Adrenal gland (tissue), 12 donors: ENCODE results near the gene TLE3. TPM values are rescaled to one million over a fixed set of nuclear protein-coding genes. Genes with fewer than 3 reads are reported as not detected.

Experiments
- DNase-seq, 7 donors: peaks; one replicate each; pipeline ENCODE4 v3.0.0-alpha.2; 2019 to 2020
- H3K27ac ChIP-seq, 5 donors: fragments of 200-600 bp; sonication (generic) in 4 of 5; 1 replicate in 3 of 5; 2 replicates in 2 of 5; pipeline versions ENCODE4 v1.5.1 to v1.8.0; 2016 to 2020; ENCODE audit warnings: mild to moderate bottlenecking in 1 of 5
- H3K27me3 ChIP-seq: fragments of 200-600 bp; 2 replicates; pipeline ENCODE4 v1.8.0; 2021
- H3K36me3 ChIP-seq, 2 donors: fragments of 200-600 bp; replicated peaks in 1 of 2; 1 replicate in 1 of 2; 2 replicates in 1 of 2; pipeline versions ENCODE4 v1.5.1 to v1.8.0; 2018 to 2022
- H3K4me1 ChIP-seq, 2 donors: fragments of 200-600 bp; replicated peaks in 1 of 2; 1 replicate in 1 of 2; 2 replicates in 1 of 2; pipeline versions ENCODE4 v1.5.1 to v1.8.0; 2018 to 2021
- H3K4me3 ChIP-seq, 4 donors: fragments of 200-600 bp; sonication (generic) in 3 of 4; one replicate each; pipeline ENCODE4 v1.5.1; 2016 to 2018
- H3K9me3 ChIP-seq, 3 donors: fragments of 200-600 bp; sonication (generic) in 1 of 3; replicated peaks in 1 of 3; 1 replicate in 2 of 3; 2 replicates in 1 of 3; pipeline versions ENCODE4 v1.5.1 to v1.8.0; 2016 to 2021
- CTCF ChIP-seq, 6 experiments: fragments of 450-650 bp in 4 of 6; fragments of 200-600 bp in 2 of 6; sonication (generic) in 1 of 6; IDR thresholded peaks; 1 replicate in 5 of 6; 2 replicates in 1 of 6; pipeline versions ENCODE4 v1.5.1 to v1.8.0; 2016 to 2021; ENCODE audit warnings: antibody characterized with exemption in 6 of 6, mild to moderate bottlenecking in 2 of 6, moderate library complexity in 1 of 6
- POLR2A ChIP-seq, 2 donors: fragments of 450-650 bp; IDR thresholded peaks; one replicate each; pipeline ENCODE4 v1.6.1; 2017; ENCODE audit warnings: antibody characterized with exemption in 2 of 2, mild to moderate bottlenecking in 2 of 2, moderate library complexity in 1 of 2
- WGBS, 4 donors: extraction: QIAGEN DNeasy Blood & Tissue Kit in 2 of 4; methylation state at CpG; one replicate each; pipeline versions ENCODE4 v1.1.5 to v1.1.7; 2013 to 2017; 5-methylcytosine and 5-hydroxymethylcytosine counted together
- intact Hi-C, 2 donors: fragments of 100-400 bp; cut with DNase I; formaldehyde crosslinking; loops; one replicate each; pipeline versions ENCODE4 v1.14.1 to v1.15.0; 2022 to 2023
- polyA plus RNA-seq, 3 donors: library from polyadenylated mRNA; stranded (reverse); fragments of 200-250 nt in 2 of 3; fragments of 350-450 nt in 1 of 3; fragmentation: Illumina TruSeq in 1 of 3; extraction: RNeasy Lipid Tissue Mini Kit (QIAGEN cat#74804) in 1 of 3; gene quantifications; one replicate each; pipeline ENCODE4 v1.2.3, GENCODE V29; 2013 to 2014
- total RNA-seq, 9 donors: library from RNA; depleted of rRNA in 4 of 9; stranded (reverse); fragments of >200 nt in 4 of 9; fragments of 120-200 nt in 1 of 9; fragmentation: NEBNext Ultra II Directional in 1 of 9; extraction: Animal tissue kit (Norgen Biotek cat#: 25700) in 1 of 9; gene quantifications; one replicate each; pipeline versions ENCODE4 v1.1.0 to v1.2.4, GENCODE V29; 2013 to 2023
- donor health status: healthy with polysubstance abuse.
- donor health status: Bipolar disorder and iron deficiency.
- donor health status: DM: yes; HTN: yes; CAD: no.
- donor health status: DM: no; HTN: no; CAD: no.
- donor health status: DM: no; HTN: no; CAD: no.
- donor health status: DM: yes; HTN: yes; CAD: no.

TLE3 gene
- total and polyA plus RNA-seq, 12 donors, result 1.6 to 73.3 (median 28.1) TPM

- WGBS, 4 donors, result 69 to 86% (median 76%) methylated on average over 7 to 8 of the region's 8 CpGs
- no peaks in the 10 kb centered on the region for H3K27me3 ChIP-seq
- peaks cover 0 to 6% of the 10 kb centered on the region in 2 donors for H3K36me3 ChIP-seq
- no peak for DNase-seq
- peak overlapping the region in 1 of 4 donors; percentile 93 for H3K4me3 ChIP-seq
- H3K9me3 ChIP-seq, result no peaks in the 10 kb centered on the region
- TF ChIP-seq CTCF (IDR thresholded peaks at IDR 0.05) (no peak), POLR2A (IDR thresholded peaks at IDR 0.05) (no peak)
- intact Hi-C loops, result loop anchor here in 1 of 2 donors (10.0 kb wide), 1 partner anchor 370 kb away; no protein-coding TSS in a partner anchor
- H3K4me1 ChIP-seq, result peaks cover 21 to 57% of the 10 kb centered on the region in 2 donors
- H3K27ac ChIP-seq, result peak overlapping the region in 2 of 5 donors; percentile 95 to 97
Measured at GRCh38 chr15:70094690-70095311, 2.9 kb downstream of the TLE3 start.

GRCh38 chr15:70093481-70094319 lies 4.0 kb downstream of the TLE3 start:
- no peak for TF ChIP-seq POLR2A (IDR thresholded peaks at IDR 0.05)
- no peak for TF ChIP-seq CTCF (IDR thresholded peaks at IDR 0.05)
- Histone ChIP-seq H3K4me1 (peaks cover 19 to 58% of the 10 kb centered on the region in 2 donors), H3K36me3 (peaks cover 0 to 6% of the 10 kb centered on the region in 2 donors), H3K4me3 (no peak overlapping the region), H3K27me3 (no peaks in the 10 kb centered on the region), H3K27ac (no peak overlapping the region), H3K9me3 (no peaks in the 10 kb centered on the region)
- WGBS, 4 donors, result 68 to 80% (median 73%) methylated on average over 11 of the region's 11 CpGs
- no peak for DNase-seq
- intact Hi-C loops, result loop anchor here in 1 of 2 donors (10.0 kb wide), 1 partner anchor 369 kb away; no protein-coding TSS in a partner anchor

- H3K27me3 ChIP-seq, result no peaks in the 10 kb centered on the region
- DNase-seq, result no peak
- intact Hi-C loops, result loop anchor here in 1 of 2 donors (10.0 kb wide), 1 partner anchor 368 kb away; no protein-coding TSS in a partner anchor
- no peak overlapping the region for H3K4me3 ChIP-seq
- H3K4me1 ChIP-seq, result peaks cover 13 to 52% of the 10 kb centered on the region in 2 donors
- TF ChIP-seq POLR2A (IDR thresholded peaks at IDR 0.05) (no peak), CTCF (IDR thresholded peaks at IDR 0.05) (no peak)
- no peaks in the 10 kb centered on the region for H3K9me3 ChIP-seq
- H3K27ac ChIP-seq, result no peak overlapping the region
- H3K36me3 ChIP-seq, result peaks cover 0 to 6% of the 10 kb centered on the region in 2 donors
- 68 to 91% (median 77%) methylated on average over 3 of the region's 3 CpGs for WGBS, 4 donors
Measured at GRCh38 chr15:70093070-70093469, 4.6 kb downstream of the TLE3 start.

- Histone ChIP-seq H3K9me3 (no peaks in the 10 kb centered on the region), H3K4me3 (no peak overlapping the region), H3K27me3 (no peaks in the 10 kb centered on the region), H3K4me1 (peaks cover 12 to 51% of the 10 kb centered on the region in 2 donors), H3K27ac (no peak overlapping the region), H3K36me3 (peaks cover 0 to 6% of the 10 kb centered on the region in 2 donors)
- TF ChIP-seq POLR2A (IDR thresholded peaks at IDR 0.05), result no peak
- no peak for TF ChIP-seq CTCF (IDR thresholded peaks at IDR 0.05)
- WGBS, 4 donors, result 90 to 93% (median 92%) methylated on average over 6 of the region's 6 CpGs
- intact Hi-C loops, result loop anchor here in 1 of 2 donors (10.0 kb wide), 1 partner anchor 368 kb away; no protein-coding TSS in a partner anchor
- DNase-seq, result no peak
Measured at GRCh38 chr15:70092464-70093027, 5.2 kb downstream of the TLE3 start.
